Retina (tissue), 1 donor: ENCODE measurements around the gene HTRA1.

Experiments
- DNase-seq: peaks from one replicate; pipeline ENCODE4 v3.0.0-alpha.2; 2016

The HTRA1 gene

GRCh38 chr10:122461367-122461728 is at the start of gene HTRA1:
Gene HTRA1 (plus strand): TSS chr10:122461553. CDS start chr10:122461653, 100 bp downstream.
- peak; percentile 53 for DNase-seq

- DNase-seq = no peak
Observed at GRCh38 chr10:122413327-122413726, 48.0 kb upstream of the HTRA1 start.

- no peak for DNase-seq
Observed at GRCh38 chr10:122417667-122418066, 43.7 kb upstream of the HTRA1 start.

- DNase-seq = no peak
Observed at GRCh38 chr10:122419016-122419415, 42.3 kb upstream of the HTRA1 start.

- DNase-seq = no peak
Observed at GRCh38 chr10:122419876-122420623, 41.3 kb upstream of the HTRA1 start.

- DNase-seq = no peak
Observed at GRCh38 chr10:122420624-122421007, 40.7 kb upstream of the HTRA1 start.

GRCh38 chr10:122421054-122421625 is 40.2 kb upstream of the HTRA1 start:
- no peak for DNase-seq

GRCh38 chr10:122421742-122422141 is 39.6 kb upstream of the HTRA1 start:
- no peak for DNase-seq

GRCh38 chr10:122422266-122422989 is 38.9 kb upstream of the HTRA1 start:
- no peak for DNase-seq

GRCh38 chr10:122424059-122424458 is 37.3 kb upstream of the HTRA1 start:
- no peak for DNase-seq

GRCh38 chr10:122426829-122427228 is 34.5 kb upstream of the HTRA1 start:
- no peak for DNase-seq

- no peak for DNase-seq
Observed at GRCh38 chr10:122427280-122427679, 34.1 kb upstream of the HTRA1 start.

- no peak for DNase-seq
Observed at GRCh38 chr10:122435212-122435827, 26.0 kb upstream of the HTRA1 start.

GRCh38 chr10:122441961-122442360 is 19.4 kb upstream of the HTRA1 start:
- no peak for DNase-seq

GRCh38 chr10:122445469-122445868 is 15.9 kb upstream of the HTRA1 start:
- no peak for DNase-seq

GRCh38 chr10:122445904-122446303 is 15.4 kb upstream of the HTRA1 start:
- DNase-seq = no peak

GRCh38 chr10:122446668-122447423 is 14.5 kb upstream of the HTRA1 start:
- DNase-seq = peak; percentile 39

- DNase-seq = no peak
Observed at GRCh38 chr10:122448600-122448999, 12.8 kb upstream of the HTRA1 start.

- DNase-seq = no peak
Observed at GRCh38 chr10:122449153-122449552, 12.2 kb upstream of the HTRA1 start.

- no peak for DNase-seq
Observed at GRCh38 chr10:122450353-122450990, 10.9 kb upstream of the HTRA1 start.

GRCh38 chr10:122454071-122454470 is 7.3 kb upstream of the HTRA1 start:
- no peak for DNase-seq

- DNase-seq = no peak
Observed at GRCh38 chr10:122454603-122455080, 6.7 kb upstream of the HTRA1 start, which contains the start of gene ARMS2. Gene ARMS2 (plus strand): TSS chr10:122454653. CDS start chr10:122454728, 75 bp downstream.
